Activated T-helper 2 cell treated with anti-CD3 and anti-CD28 coated beads, Interferon-gamma antibody, Interleukin-2, Interleukin-4, amounts not matched to agents 10 μg/mL and 5 μg/mL and 100 μg/mL, durations not matched to agents 14 hours and 24 hours and 36 hours (primary cell): ENCODE data around the gene KCNK16. TPM values are rescaled to one million over a fixed set of nuclear protein-coding genes. Genes with fewer than 3 reads are reported as not detected.

Experiments used
- DNase-seq: peaks from one replicate; pipeline ENCODE4 v3.0.0; 2021; ENCODE audit warnings: low spot score
- H3K27ac Mint-ChIP-seq: one replicate; pipeline ENCODE4 v1.8.0; 2021; ENCODE audit warnings: mixed read lengths
- H3K27me3 Mint-ChIP-seq: one replicate; pipeline ENCODE4 v1.8.0; 2021; ENCODE audit warnings: low read depth, mixed read lengths
- H3K36me3 Mint-ChIP-seq: one replicate; pipeline ENCODE4 v1.8.0; 2021; ENCODE audit warnings: low read depth, mixed read lengths
- H3K4me1 Mint-ChIP-seq: one replicate; pipeline ENCODE4 v1.8.0; 2021; ENCODE audit warnings: low read depth, mixed read lengths
- H3K4me3 Mint-ChIP-seq: one replicate; pipeline ENCODE4 v1.8.0; 2021; ENCODE audit warnings: low read depth, mild to moderate bottlenecking, moderate library complexity, mixed read lengths
- H3K9me3 Mint-ChIP-seq: one replicate; pipeline ENCODE4 v1.8.0; 2021; ENCODE audit warnings: mixed read lengths
- intact Hi-C: fragments of 100-400 bp; cut with micrococcal nuclease; formaldehyde crosslinking; loops from one replicate; pipeline ENCODE4 v1.15.1; 2023
- total RNA-seq: library from RNA; stranded (reverse); gene quantifications from 2 replicates; pipeline ENCODE4 v1.2.3, GENCODE V29; 2022

The KCNK16 gene
- total RNA-seq, 1 donor from 2014 or later = not detected

GRCh38 chr6:39338397-39338796 is 15.9 kb upstream of the KCNK16 start:
- no peaks in the 10 kb centered on the region for H3K36me3 Mint-ChIP-seq
- no peak overlapping the region for H3K27ac Mint-ChIP-seq
- H3K4me1 Mint-ChIP-seq = peaks cover 10% of the 10 kb centered on the region
- DNase-seq = no peak
- H3K9me3 Mint-ChIP-seq = no peaks in the 10 kb centered on the region
- H3K4me3 Mint-ChIP-seq = no peak overlapping the region
- H3K27me3 Mint-ChIP-seq = peaks cover 26% of the 10 kb centered on the region
- intact Hi-C loops = no loop called here

GRCh38 chr6:39335780-39336545 is 13.5 kb upstream of the KCNK16 start:
- H3K27ac Mint-ChIP-seq = no peak overlapping the region
- intact Hi-C loops = no loop called here
- H3K4me3 Mint-ChIP-seq = no peak overlapping the region

GRCh38 chr6:39333644-39334438 is 11.3 kb upstream of the KCNK16 start:
- Mint-ChIP-seq H3K27me3 (peaks cover 34% of the 10 kb centered on the region), H3K36me3 (no peaks in the 10 kb centered on the region), H3K4me1 (peaks cover 10% of the 10 kb centered on the region), H3K9me3 (no peaks in the 10 kb centered on the region), H3K4me3 (no peak overlapping the region), H3K27ac (no peak overlapping the region)
- DNase-seq = no peak
- intact Hi-C loops = no loop called here

More at GRCh38 chr6:39335780-39336545, 13.5 kb upstream of the KCNK16 start:
- H3K36me3 Mint-ChIP-seq = no peaks in the 10 kb centered on the region
- peaks cover 10% of the 10 kb centered on the region for H3K4me1 Mint-ChIP-seq
- DNase-seq = peak; percentile 14
- no peaks in the 10 kb centered on the region for H3K9me3 Mint-ChIP-seq
- peaks cover 38% of the 10 kb centered on the region for H3K27me3 Mint-ChIP-seq

GRCh38 chr6:39330476-39330875 is 8.0 kb upstream of the KCNK16 start:
- no peak for DNase-seq
- Mint-ChIP-seq H3K36me3 (no peaks in the 10 kb centered on the region), H3K9me3 (no peaks in the 10 kb centered on the region), H3K4me1 (no peaks in the 10 kb centered on the region), H3K27me3 (peaks cover 15% of the 10 kb centered on the region), H3K4me3 (no peak overlapping the region), H3K27ac (no peak overlapping the region)
- intact Hi-C loops = no loop called here

- H3K9me3 Mint-ChIP-seq = no peaks in the 10 kb centered on the region
- no peak overlapping the region for H3K4me3 Mint-ChIP-seq
- H3K4me1 Mint-ChIP-seq = no peaks in the 10 kb centered on the region
- H3K36me3 Mint-ChIP-seq = no peaks in the 10 kb centered on the region
- no peak overlapping the region for H3K27ac Mint-ChIP-seq
- intact Hi-C loops = no loop called here
- no peak for DNase-seq
- peaks cover 20% of the 10 kb centered on the region for H3K27me3 Mint-ChIP-seq
Measured at GRCh38 chr6:39330057-39330456, 7.6 kb upstream of the KCNK16 start.

- intact Hi-C loops = no loop called here
- no peaks in the 10 kb centered on the region for H3K4me1 Mint-ChIP-seq
- no peak overlapping the region for H3K4me3 Mint-ChIP-seq
- H3K9me3 Mint-ChIP-seq = no peaks in the 10 kb centered on the region
- H3K27ac Mint-ChIP-seq = no peak overlapping the region
- H3K27me3 Mint-ChIP-seq = peaks cover 17% of the 10 kb centered on the region
- no peaks in the 10 kb centered on the region for H3K36me3 Mint-ChIP-seq
- DNase-seq = no peak
Measured at GRCh38 chr6:39328066-39328465, 5.6 kb upstream of the KCNK16 start.

GRCh38 chr6:39327507-39327906 is 5.0 kb upstream of the KCNK16 start:
- Mint-ChIP-seq H3K4me3 (no peak overlapping the region), H3K36me3 (no peaks in the 10 kb centered on the region), H3K27ac (no peak overlapping the region), H3K4me1 (no peaks in the 10 kb centered on the region), H3K27me3 (peaks cover 12% of the 10 kb centered on the region), H3K9me3 (no peaks in the 10 kb centered on the region)
- DNase-seq = no peak
- intact Hi-C loops = no loop called here

- intact Hi-C loops = no loop called here
- Mint-ChIP-seq H3K27me3 (peaks cover 21% of the 10 kb centered on the region), H3K36me3 (no peaks in the 10 kb centered on the region), H3K4me1 (no peaks in the 10 kb centered on the region), H3K27ac (no peak overlapping the region), H3K9me3 (no peaks in the 10 kb centered on the region), H3K4me3 (no peak overlapping the region)
- no peak for DNase-seq
Measured at GRCh38 chr6:39321761-39322160, 741 bp downstream of the KCNK16 start.

- Mint-ChIP-seq H3K27ac (no peak overlapping the region), H3K4me1 (no peaks in the 10 kb centered on the region), H3K27me3 (peaks cover 27% of the 10 kb centered on the region), H3K9me3 (no peaks in the 10 kb centered on the region), H3K36me3 (no peaks in the 10 kb centered on the region), H3K4me3 (no peak overlapping the region)
- no peak for DNase-seq
- intact Hi-C loops = no loop called here
Measured at GRCh38 chr6:39320363-39320984, 2.0 kb downstream of the KCNK16 start.

GRCh38 chr6:39319621-39320362 is 2.7 kb downstream of the KCNK16 start:
- DNase-seq = no peak
- no peaks in the 10 kb centered on the region for H3K36me3 Mint-ChIP-seq
- H3K27ac Mint-ChIP-seq = no peak overlapping the region
- intact Hi-C loops = no loop called here
- no peaks in the 10 kb centered on the region for H3K9me3 Mint-ChIP-seq
- no peak overlapping the region for H3K4me3 Mint-ChIP-seq
- peaks cover 2% of the 10 kb centered on the region for H3K4me1 Mint-ChIP-seq
- peaks cover 29% of the 10 kb centered on the region for H3K27me3 Mint-ChIP-seq

- intact Hi-C loops = no loop called here
- no peak overlapping the region for H3K4me3 Mint-ChIP-seq
Measured at GRCh38 chr6:39317256-39317655, 5.2 kb downstream of the KCNK16 start.

GRCh38 chr6:39314273-39314795 is 8.2 kb downstream of the KCNK16 start, which contains the start of gene KCNK17:
Gene KCNK17, minus strand, starts transcription at chr6:39314419. Its CDS starts 99 bp downstream, at chr6:39314320.
- Mint-ChIP-seq H3K36me3 (no peaks in the 10 kb centered on the region), H3K9me3 (no peaks in the 10 kb centered on the region), H3K4me3 (no peak within 1 kb of the TSS), H3K4me1 (peaks cover 4% of the 10 kb centered on the region), H3K27ac (no peak within 1 kb of the TSS), H3K27me3 (peaks cover 58% of the 10 kb centered on the region)
- intact Hi-C loops = loop anchor here (5.0 kb wide), 1 partner anchor 317 kb away; no protein-coding TSS in a partner anchor
- DNase-seq = no peak

More at GRCh38 chr6:39317256-39317655, 5.2 kb downstream of the KCNK16 start:
- H3K9me3 Mint-ChIP-seq = no peaks in the 10 kb centered on the region
- no peaks in the 10 kb centered on the region for H3K36me3 Mint-ChIP-seq
- DNase-seq = no peak
- no peak overlapping the region for H3K27ac Mint-ChIP-seq
- peaks cover 4% of the 10 kb centered on the region for H3K4me1 Mint-ChIP-seq
- H3K27me3 Mint-ChIP-seq = peaks cover 45% of the 10 kb centered on the region
